Measurements from ENCODE around the gene SHC1.

DNA sequence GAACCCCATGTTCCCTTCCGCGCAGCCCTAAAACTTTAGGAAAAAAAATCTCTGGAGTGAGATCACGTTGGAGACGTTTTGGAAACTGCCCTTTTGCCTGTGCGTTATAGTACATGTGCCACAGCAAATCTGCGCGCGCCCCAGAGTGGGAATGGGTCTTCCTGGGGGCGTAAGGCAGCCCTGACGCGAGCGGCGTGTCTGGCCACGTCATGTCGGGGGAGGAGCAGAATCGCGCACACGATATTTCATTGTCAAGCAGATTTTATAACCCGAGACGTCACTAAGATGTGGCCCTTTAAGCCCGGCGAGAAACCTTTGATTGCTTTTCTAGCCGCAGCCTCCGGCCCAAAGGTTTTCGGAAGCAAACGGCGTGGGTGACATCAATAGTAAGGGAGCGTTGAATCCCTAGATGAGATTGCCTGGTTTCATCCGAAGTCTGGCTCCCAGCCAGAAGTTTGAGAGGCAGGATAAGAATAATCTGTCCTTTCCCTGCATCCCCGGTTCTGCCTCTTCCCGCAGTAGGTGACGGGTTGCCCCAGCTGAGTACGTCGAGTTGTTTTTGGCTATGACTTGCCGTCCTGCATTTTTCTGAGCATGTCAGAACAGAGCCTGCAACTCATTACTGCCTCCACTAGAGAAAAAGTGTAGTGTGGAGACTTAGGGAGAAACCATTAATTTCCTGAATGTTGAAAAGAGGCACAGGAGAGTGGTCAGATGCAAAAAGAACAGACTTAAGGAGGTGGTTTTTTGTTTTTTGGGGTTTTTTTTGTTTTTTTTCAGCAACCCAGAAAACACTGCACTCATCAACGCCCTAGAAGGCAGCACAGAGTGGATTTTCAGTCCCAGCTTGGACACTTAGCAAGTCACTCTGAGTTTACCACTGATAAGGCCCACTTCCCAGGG, 33.2 kb downstream of the SHC1 start:
- TF ChIP-seq GATA2 (CRISPR knock-in tag; IDR thresholded peaks at IDR 0.05) (no peak), POLR2AphosphoS5 (IDR thresholded peaks at IDR 0.05; ENCODE audit: low read depth, low read length) (peak; percentile 86; the same call in 1 of the 2 replicates), SIN3A (IDR thresholded peaks at IDR 0.05; ENCODE audit: borderline replicate concordance, low read depth, low read length) (peak; percentile 49; the same call in 1 of the 2 replicates), RFX5 (IDR thresholded peaks at IDR 0.05; ENCODE audit: low read length) (peak; percentile 59; the same call in 1 of the 2 replicates), ELF1 (IDR thresholded peaks at IDR 0.05) (no peak)
- TF ChIP-seq, protein P1, sequence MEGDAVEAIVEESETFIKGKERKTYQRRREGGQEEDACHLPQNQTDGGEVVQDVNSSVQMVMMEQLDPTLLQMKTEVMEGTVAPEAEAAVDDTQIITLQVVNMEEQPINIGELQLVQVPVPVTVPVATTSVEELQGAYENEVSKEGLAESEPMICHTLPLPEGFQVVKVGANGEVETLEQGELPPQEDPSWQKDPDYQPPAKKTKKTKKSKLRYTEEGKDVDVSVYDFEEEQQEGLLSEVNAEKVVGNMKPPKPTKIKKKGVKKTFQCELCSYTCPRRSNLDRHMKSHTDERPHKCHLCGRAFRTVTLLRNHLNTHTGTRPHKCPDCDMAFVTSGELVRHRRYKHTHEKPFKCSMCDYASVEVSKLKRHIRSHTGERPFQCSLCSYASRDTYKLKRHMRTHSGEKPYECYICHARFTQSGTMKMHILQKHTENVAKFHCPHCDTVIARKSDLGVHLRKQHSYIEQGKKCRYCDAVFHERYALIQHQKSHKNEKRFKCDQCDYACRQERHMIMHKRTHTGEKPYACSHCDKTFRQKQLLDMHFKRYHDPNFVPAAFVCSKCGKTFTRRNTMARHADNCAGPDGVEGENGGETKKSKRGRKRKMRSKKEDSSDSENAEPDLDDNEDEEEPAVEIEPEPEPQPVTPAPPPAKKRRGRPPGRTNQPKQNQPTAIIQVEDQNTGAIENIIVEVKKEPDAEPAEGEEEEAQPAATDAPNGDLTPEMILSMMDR (IDR thresholded peaks at IDR 0.05) = peak; percentile 37
- TF ChIP-seq, protein P2, sequence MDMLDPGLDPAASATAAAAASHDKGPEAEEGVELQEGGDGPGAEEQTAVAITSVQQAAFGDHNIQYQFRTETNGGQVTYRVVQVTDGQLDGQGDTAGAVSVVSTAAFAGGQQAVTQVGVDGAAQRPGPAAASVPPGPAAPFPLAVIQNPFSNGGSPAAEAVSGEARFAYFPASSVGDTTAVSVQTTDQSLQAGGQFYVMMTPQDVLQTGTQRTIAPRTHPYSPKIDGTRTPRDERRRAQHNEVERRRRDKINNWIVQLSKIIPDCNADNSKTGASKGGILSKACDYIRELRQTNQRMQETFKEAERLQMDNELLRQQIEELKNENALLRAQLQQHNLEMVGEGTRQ (IDR thresholded peaks at IDR 0.05; ENCODE audit: borderline replicate concordance, low read depth, low read length) = no peak
- TF ChIP-seq, protein P3, sequence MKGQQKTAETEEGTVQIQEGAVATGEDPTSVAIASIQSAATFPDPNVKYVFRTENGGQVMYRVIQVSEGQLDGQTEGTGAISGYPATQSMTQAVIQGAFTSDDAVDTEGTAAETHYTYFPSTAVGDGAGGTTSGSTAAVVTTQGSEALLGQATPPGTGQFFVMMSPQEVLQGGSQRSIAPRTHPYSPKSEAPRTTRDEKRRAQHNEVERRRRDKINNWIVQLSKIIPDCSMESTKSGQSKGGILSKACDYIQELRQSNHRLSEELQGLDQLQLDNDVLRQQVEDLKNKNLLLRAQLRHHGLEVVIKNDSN (IDR thresholded peaks at IDR 0.05; ENCODE audit: borderline replicate concordance, low read depth) = no peak

Data from SK-N-SH (cell line).